NB4 (cell line): ENCODE data around the gene PRKACB.

Experiments used
- CTCF ChIP-seq: IDR thresholded peaks from one replicate; pipeline ENCODE4 v1.5.1; 2012; ENCODE audit warnings: low read depth, low read length
- MYC ChIP-seq: IDR thresholded peaks from 2 replicates; pipeline ENCODE4 v1.6.1; 2011; ENCODE audit warnings: low read depth, low read length
- POLR2A ChIP-seq: IDR thresholded peaks from 2 replicates; pipeline ENCODE4 v1.6.1; 2011; ENCODE audit warnings: mild to moderate bottlenecking; ENCODE audit not compliant: insufficient read length; ENCODE audit errors: extremely low read depth
- TF ChIP-seq, protein P1 (sequence below): IDR thresholded peaks from 2 replicates; pipeline ENCODE4 v1.6.1; 2011; ENCODE audit warnings: low read depth, low read length

- TF ChIP-seq CTCF: no peak
- TF ChIP-seq POLR2A: no peak
- TF ChIP-seq, protein P1, sequence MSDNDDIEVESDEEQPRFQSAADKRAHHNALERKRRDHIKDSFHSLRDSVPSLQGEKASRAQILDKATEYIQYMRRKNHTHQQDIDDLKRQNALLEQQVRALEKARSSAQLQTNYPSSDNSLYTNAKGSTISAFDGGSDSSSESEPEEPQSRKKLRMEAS: no peak
- no peak for TF ChIP-seq MYC
These were observed 79.8 kb downstream of the PRKACB start for GRCh38 chr1:84223751-84224432.
